Left forelimb (tissue), 1 donor: ENCODE results near the gene DYRK1B.

ENCODE experiments used
- DNase-seq: peaks from one replicate; pipeline ENCODE4 v3.0.0-alpha.2; 2018; ENCODE audit warnings: low spot score

The DYRK1B gene

GRCh38 chr19:39858541-39858940 is 24.6 kb upstream of the DYRK1B start:
- no peak for DNase-seq

DNA sequence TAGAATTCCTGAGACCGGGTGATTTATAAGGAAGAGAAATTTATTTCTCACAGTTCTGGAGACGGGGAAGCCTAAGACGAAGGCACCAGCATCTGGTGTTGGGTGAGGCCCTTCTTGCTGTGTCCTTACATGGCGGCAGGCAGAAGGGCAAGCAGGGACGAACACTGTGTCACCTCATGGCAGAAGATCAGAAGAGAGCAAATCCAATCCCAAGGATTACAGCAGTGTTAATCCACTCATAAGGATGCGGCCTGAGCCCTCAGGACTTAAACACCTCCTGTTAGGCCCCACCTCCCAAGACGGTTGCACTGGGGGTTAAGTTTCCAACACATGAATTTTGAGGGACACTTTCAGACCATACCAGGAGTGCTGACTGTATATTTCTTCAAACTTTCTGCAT is 18.9 kb upstream of the DYRK1B start:
- no peak for DNase-seq

DNA sequence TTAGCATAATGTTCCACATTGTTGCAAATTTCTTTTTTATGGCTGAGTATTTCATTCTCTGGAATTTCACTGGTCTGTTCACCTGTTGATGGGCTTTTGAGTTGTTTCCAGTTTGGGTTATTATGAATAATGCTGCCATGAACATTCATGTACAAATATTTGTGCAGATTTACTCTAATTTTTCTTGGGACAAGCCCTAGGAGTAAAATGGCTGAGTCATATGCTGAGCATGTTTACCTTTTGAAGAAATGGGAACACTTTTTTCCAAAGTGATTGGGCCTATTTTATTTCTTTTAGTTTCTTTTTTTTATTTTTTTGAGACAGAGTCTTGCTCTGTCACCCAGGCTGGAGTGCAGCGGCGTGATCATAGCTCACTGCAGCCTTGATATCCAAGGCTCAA is 16.9 kb upstream of the DYRK1B start:
- no peak for DNase-seq

DNA sequence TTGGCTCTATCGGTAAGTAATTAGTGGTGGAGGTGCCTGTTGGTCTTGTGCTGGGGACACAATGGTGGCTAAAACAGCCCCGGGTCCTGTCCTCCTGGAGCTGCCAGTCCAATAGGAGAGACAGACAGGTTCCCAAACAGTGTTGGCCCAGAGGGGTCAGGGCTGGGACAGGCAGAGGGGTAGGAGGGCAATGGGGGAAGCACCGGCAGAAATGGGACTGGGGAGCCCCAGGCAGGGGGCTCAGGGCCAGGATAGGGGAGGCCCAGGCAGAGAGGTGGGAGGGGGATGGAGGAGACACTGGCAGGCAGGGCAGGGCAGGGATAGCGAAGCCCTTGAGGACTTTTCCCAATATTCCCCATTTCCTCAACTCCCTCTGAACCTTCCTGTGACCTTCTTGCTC is 14.4 kb upstream of the DYRK1B start:
- no peak for DNase-seq

- no peak for DNase-seq
These were observed 13.6 kb upstream of the DYRK1B start for GRCh38 chr19:39847525-39847924.

DNA sequence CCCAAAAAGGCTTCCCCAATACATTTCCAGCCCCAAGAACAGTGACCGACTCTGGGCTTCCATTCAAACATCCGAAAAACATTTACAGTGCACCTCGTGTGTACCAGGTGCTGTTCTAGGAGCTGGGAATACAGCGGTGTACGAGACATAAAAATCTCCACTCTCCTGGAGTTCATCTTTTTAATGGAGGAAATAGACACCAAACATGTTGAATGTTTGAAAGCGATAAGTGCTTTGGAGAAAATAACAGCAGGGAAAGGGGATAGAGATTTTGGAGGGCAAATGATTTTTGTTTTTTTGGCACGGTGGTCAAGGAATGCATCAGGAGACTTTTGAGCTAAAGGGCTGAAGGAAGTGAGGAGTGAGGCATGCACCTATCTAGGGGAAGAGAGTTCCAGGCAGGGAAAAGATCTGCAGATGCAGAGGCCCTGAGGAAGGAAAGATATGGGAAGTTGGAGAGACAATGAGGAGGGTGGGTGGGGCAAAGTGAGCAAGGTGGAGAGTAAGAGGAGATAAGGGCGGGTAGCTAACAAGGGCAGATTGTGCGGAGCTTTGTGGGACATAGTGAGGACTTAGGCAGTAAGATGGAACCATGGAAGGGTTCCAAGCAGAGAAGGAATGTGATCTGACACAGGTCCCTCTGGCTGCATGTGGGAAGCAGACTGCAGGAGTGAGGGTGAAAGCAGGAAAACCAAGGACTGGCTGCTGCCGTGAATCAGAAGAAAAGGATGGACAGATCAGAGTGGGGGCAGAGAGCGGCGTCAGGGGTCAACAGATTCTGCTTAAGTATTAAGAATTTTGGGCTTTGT is 12.9 kb upstream of the DYRK1B start:
- DNase-seq = no peak

DNA sequence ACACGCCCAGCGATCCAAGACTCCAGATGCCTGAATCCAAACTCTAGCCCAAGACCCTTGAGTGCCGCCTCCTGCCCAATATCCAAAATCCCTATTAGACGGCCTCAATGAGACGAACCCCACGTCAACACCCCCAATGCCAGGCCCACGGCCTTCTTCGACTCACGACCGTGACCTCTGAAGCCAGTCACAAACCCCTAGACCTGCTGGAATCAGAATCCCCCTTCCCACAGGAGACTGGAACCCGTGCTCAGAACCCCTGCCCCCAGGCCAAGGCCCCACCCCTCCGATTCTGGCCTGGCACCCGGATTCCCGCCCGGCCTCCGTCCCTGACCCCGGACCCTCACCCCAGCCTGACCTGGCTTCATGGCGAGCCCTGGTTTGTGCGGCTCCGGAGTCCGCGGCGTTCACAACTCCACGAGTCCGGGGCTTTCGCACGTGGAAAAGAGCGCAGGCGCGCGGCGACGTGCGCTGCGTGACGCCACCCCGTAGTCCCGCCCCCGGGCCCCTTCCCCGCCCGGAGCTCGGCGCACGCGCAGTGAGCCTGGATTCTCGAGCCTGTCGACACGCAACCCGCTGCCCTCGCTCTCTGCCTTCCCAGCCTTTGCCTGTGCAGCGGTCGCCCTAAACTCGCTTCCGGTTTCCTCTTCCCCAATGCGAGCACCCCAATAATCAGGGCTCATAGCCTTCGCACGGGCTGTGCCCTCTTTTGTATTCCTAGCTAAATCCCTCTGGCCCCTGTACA is 12.1 kb upstream of the DYRK1B start, which contains the start of gene FBL:
Gene FBL, minus strand, starts transcription at position 447 of the 745 bp plus-strand sequence. Its CDS starts 79 bp downstream, at position 368.
- DNase-seq = peak; percentile 98

GRCh38 chr19:39845584-39845932 is 11.6 kb upstream of the DYRK1B start:
- DNase-seq = no peak

GRCh38 chr19:39845172-39845571 is 11.2 kb upstream of the DYRK1B start:
- DNase-seq = no peak

DNA sequence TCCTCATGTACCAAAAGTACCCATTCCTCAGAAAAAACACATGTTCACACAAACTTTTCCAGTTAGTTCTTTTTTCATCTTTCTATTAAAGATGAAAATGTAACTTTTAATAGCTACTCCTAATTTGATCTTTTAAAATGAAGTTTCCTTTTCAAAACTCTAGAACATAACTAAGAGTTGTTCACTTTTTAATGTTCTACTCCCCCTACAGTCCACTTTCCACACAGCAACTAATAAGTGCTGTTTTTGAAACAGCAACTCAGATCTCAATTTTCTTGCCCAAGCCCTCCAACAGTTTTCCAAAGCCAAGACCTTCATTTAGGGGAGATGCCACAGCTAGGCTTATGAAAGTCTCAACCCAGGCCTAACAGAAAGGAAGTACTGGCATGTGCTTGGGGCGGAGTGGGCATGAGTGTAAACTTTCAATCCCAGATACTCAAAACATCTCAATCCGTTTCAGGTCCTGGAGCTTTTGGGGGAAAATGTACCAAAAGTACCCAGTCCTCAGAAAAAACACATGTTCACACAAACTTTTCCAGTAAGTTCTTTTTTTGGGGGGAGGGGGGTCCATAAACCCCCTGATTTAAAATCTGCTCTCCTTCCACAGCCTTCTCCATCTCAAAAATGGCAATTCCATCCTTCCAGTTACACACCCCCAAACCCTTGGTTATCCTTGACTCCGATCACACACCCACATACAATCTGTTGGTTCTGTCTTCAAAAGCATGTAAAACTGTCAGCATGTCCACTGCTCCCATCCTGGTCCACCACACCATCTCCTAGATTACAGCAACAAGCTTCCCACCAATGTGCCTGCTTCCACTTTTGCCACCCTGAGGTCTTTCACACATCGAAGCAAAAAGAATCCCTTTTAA is 10.2 kb upstream of the DYRK1B start:
- DNase-seq = no peak

DNA sequence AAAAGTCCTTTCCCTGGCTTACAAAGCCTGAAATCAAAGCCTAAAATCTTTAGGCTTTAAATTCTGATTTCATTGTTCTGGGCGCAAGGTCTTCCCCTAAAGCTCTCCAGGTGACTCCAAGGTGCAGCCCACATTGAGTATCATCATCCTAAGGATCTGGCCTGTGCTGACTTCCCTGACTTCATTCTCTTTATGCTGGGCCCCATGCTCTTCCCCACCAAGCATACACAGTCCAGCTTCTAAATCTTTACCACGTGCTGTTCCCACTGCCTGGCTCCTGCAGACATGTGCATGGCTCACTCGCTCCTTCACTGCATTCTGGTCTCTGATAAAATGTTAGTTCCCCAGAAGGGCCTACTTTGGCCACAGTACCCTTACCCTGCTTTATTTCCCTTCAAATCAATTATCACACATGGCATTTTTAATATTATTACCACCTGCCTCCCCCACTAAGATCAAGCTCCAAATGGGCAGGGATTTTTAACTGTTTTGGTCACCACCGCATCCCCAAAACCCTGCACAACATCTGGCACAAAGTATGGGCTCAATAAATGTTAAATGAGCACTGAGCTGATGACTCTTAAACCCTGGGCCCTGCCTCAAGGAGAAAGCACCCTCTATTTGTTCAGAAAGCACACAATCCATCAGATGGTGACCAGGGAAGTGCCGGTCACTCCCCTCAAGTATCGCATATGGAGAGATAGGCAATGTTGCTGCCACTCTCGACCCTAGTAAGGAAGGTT is 8.9 kb upstream of the DYRK1B start:
- no peak for DNase-seq

GRCh38 chr19:39841041-39841440 is 7.1 kb upstream of the DYRK1B start:
- no peak for DNase-seq

DNA sequence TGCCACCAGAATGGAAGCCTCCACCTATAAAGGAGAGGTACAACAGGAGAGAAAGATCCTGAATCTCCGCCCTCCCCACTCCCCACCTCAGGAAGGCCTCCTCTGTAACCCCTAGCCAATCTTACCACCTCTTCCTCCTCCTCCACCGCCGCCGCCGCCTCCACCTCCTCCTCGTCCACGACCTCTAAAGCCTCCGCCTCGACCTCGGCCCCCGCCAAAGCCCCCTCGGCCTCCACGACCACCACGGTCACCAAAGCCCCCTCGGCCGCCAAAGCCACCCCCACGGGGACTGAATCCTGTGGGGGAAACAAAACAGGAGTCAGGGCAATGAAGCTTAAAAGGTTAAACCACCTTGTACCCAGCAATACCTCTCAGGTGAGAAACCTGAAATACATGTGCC is 6.5 kb upstream of the DYRK1B start:
- no peak for DNase-seq

DNA sequence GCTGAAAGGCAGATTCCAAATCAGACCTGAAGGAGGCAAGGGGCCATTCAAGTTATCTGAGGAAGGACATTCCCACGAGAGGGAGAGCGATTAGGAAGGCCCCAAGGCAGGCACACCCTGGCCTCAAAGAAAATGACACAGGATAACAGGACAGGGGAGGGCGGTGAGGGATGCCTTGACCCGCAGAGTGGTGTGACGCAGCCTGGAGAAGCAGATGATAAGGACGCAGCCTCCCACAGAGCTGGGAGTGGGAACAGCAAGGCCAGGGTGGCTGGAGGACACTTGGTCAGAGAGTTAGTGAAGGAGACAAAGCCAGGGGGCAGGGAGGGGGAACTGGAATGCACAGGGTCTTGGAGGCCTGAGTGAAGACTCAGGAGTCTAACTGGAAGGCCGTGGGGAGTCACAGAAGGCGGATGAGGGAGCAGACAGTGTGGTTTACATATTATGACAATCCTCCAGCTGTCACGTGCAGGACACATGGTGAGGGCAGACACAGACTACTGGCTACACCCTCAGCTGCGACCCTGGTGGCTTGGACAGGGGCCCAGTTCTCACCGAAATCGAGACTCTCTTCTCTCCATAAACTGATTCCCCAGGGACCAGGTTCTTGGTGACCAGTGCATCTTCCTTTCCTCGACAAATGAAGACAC is 5.8 kb upstream of the DYRK1B start:
- no peak for DNase-seq

- no peak for DNase-seq
These were observed 4.6 kb upstream of the DYRK1B start for GRCh38 chr19:39838569-39838968.

- no peak for DNase-seq
These were observed 4.0 kb upstream of the DYRK1B start for GRCh38 chr19:39837978-39838377.

GRCh38 chr19:39834287-39834841 is 402 bp upstream of the DYRK1B start:
- DNase-seq = no peak

DNA sequence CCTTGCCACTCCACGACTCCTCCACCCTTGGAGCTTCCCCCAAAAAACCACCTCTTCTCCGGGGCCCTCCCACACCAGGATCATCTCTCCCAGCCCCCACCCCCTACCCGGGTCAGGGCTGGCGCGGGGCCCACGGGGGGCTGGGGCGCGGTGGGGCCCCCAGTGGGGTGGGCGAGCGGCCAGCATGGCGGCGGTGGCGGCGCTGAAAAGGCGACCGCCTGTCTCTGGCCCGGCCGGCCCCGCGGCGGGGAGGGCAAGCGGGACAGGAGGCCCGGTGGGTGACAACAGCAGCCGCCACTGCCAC is 850 bp downstream of the DYRK1B start:
- DNase-seq = no peak

DNA sequence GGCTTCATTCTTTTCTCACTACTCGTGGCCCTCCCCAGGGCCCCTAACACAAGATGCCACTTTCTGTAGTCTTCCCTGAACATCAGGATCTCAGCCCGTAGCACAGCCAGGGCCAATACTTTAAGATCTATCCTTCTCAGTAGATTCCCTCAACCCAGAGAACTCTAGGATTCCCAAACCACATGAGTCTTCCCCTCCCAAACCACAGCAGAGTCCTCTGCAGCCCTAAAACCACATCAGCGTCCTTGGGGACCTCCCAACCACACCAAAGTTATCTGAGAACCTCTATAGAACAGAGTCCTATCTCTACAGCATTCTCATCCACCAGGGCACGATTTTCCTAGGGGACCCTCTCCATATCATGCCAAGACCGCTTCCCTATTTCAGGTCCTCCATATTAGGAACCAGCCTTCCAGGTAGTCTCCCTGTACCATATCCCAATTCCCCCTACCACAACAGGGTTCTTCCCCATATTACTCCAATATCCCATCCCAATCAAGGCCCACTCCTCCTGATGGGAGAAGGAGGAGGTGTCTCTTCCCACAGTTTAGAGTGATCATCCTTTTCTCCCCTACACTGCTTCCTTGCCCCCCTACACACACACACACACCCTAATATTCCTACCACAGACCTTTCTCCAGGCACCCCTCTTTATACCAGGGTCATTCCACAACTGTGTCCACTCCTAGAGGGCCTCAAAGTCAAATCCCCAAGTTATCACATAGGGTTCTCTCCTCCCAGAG is 1.4 kb downstream of the DYRK1B start:
- no peak for DNase-seq

- DNase-seq = peak; percentile 15
These were observed 2.3 kb downstream of the DYRK1B start for GRCh38 chr19:39831679-39832078.
